Endothelial cell of umbilical vein (primary cell): ENCODE data around the gene BICD2.

Experiments used
- EZH2 ChIP-seq: IDR thresholded peaks from 2 replicates; pipeline ENCODE4 v1.6.1; 2012; ENCODE audit warnings: borderline replicate concordance, low read depth, mild to moderate bottlenecking, moderate library complexity, low read length, inconsistent platforms; ENCODE audit not compliant: severe bottlenecking
- POLR2AphosphoS5 ChIP-seq: IDR thresholded peaks from 2 replicates; pipeline ENCODE4 v1.6.1; 2012; ENCODE audit warnings: low read depth, mild to moderate bottlenecking, control low read depth, low read length, moderate library complexity; ENCODE audit not compliant: insufficient read depth

DNA sequence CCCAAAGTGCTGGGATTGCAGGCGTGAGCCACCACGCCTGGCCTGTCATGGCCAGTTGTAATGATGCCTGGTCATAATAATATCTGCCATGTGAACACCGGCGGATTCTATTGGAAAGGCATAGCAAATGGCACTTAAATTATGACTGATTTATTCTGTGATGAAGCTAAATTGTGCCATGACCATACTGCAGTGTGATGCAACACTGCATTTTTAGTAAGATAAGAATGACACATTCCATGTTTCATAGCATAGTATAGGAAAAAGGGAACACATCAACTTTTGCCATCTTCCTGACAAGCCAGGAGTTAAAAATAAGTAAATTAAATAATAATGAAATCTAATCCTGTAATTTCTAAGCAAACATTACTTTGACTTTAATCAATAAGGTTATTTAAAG lies 30.4 kb upstream of the BICD2 start:
- TF ChIP-seq POLR2AphosphoS5, result no peak
- TF ChIP-seq EZH2, result no peak
